CD8-positive, alpha-beta memory T cell (primary cell): Measurements from ENCODE around the gene CCDC71L. TPM values are rescaled to one million over a fixed set of nuclear protein-coding genes. Genes with fewer than 3 reads are reported as not detected.
"Not testable (repeated sequence)": the region's sequence is repeated elsewhere in the genome, so short reads cannot be mapped to it uniquely, and the experiment has no call there.

Experiments
- CTCF ChIA-PET: fragments of 350-600 bp; sonication (Branson Sonifier 250); formaldehyde crosslinking; loops from one replicate; lab custom pipeline; 2021; ENCODE audit warnings: antibody characterized with exemption; lab: Charles Lee
- POLR2A ChIA-PET: fragments of 350-600 bp; sonication (Branson Sonifier 250); formaldehyde crosslinking; loops from one replicate; lab custom pipeline; 2021; ENCODE audit warnings: antibody characterized with exemption; lab: Charles Lee
- DNase-seq, 5 donors: peaks; one replicate each; pipeline versions ENCODE4 v3.0.0 to v3.0.0-alpha.2; 2020 to 2022; ENCODE audit warnings: mixed read lengths in 1 of 5
- H3K27ac ChIP-seq: one replicate; pipeline ENCODE4 v1.7.0; 2013; ENCODE audit warnings: low read depth, mild to moderate bottlenecking, low read length, moderate library complexity
- H3K27me3 ChIP-seq: 2 replicates; pipeline ENCODE4 v1.7.0; 2013; ENCODE audit warnings: low read length, mild to moderate bottlenecking; ENCODE audit not compliant: insufficient read depth, poor library complexity, severe bottlenecking
- H3K36me3 ChIP-seq: 2 replicates; pipeline ENCODE4 v1.7.0; 2013; ENCODE audit warnings: mild to moderate bottlenecking, low read length, moderate library complexity; ENCODE audit not compliant: insufficient read depth
- H3K4me1 ChIP-seq: 2 replicates; pipeline ENCODE4 v1.7.0; 2013; ENCODE audit warnings: mild to moderate bottlenecking, low read length, moderate library complexity; ENCODE audit not compliant: insufficient read depth
- H3K4me3 ChIP-seq: 2 replicates; pipeline ENCODE4 v1.7.0; 2013; ENCODE audit warnings: mild to moderate bottlenecking, low read length
- H3K9me3 ChIP-seq: 2 replicates; pipeline ENCODE4 v1.7.0; 2013; ENCODE audit warnings: mild to moderate bottlenecking, low read length
- H3K27ac Mint-ChIP-seq, 8 donors: one replicate each; pipeline ENCODE4 v1.8.0; 2020 to 2021; ENCODE audit warnings: mixed read lengths in 8 of 8, mild to moderate bottlenecking in 6 of 8, inconsistent platforms in 3 of 8, moderate library complexity in 3 of 8
- H3K27me3 Mint-ChIP-seq, 2 donors: one replicate each; pipeline ENCODE4 v1.8.0; 2020 to 2021; ENCODE audit warnings: mixed read lengths in 2 of 2, mild to moderate bottlenecking in 1 of 2, moderate library complexity in 1 of 2
- H3K36me3 Mint-ChIP-seq, 3 donors: one replicate each; pipeline ENCODE4 v1.8.0; 2020 to 2021; ENCODE audit warnings: mixed read lengths in 3 of 3, inconsistent platforms in 1 of 3, mild to moderate bottlenecking in 1 of 3
- H3K4me1 Mint-ChIP-seq, 3 donors: one replicate each; pipeline ENCODE4 v1.8.0; 2020 to 2021; ENCODE audit warnings: mixed read lengths in 3 of 3, inconsistent platforms in 1 of 3, mild to moderate bottlenecking in 1 of 3
- H3K4me3 Mint-ChIP-seq, 7 donors: one replicate each; pipeline ENCODE4 v1.8.0; 2020 to 2021; ENCODE audit warnings: mixed read lengths in 7 of 7, mild to moderate bottlenecking in 6 of 7, moderate library complexity in 4 of 7, inconsistent platforms in 2 of 7
- H3K9me3 Mint-ChIP-seq, 5 donors: one replicate each; pipeline ENCODE4 v1.8.0; 2020 to 2022; ENCODE audit warnings: mixed read lengths in 5 of 5, mild to moderate bottlenecking in 3 of 5, moderate library complexity in 2 of 5, inconsistent platforms in 1 of 5
- polyA plus RNA-seq: library from polyadenylated mRNA; unstranded; fragments of 300-500 nt; fragmentation: Illumina TruSeq; gene quantifications from one replicate; pipeline ENCODE4 v1.2.3, GENCODE V29; 2021
- total RNA-seq, 2 experiments: library from RNA; stranded (reverse); gene quantifications; one replicate each; pipeline ENCODE4 v1.2.3, GENCODE V29; 2021

The CCDC71L gene
- total and polyA plus RNA-seq, 3 experiments from 2014 or later, result 6.7 to 28.1 (median 27.4) TPM

DNA sequence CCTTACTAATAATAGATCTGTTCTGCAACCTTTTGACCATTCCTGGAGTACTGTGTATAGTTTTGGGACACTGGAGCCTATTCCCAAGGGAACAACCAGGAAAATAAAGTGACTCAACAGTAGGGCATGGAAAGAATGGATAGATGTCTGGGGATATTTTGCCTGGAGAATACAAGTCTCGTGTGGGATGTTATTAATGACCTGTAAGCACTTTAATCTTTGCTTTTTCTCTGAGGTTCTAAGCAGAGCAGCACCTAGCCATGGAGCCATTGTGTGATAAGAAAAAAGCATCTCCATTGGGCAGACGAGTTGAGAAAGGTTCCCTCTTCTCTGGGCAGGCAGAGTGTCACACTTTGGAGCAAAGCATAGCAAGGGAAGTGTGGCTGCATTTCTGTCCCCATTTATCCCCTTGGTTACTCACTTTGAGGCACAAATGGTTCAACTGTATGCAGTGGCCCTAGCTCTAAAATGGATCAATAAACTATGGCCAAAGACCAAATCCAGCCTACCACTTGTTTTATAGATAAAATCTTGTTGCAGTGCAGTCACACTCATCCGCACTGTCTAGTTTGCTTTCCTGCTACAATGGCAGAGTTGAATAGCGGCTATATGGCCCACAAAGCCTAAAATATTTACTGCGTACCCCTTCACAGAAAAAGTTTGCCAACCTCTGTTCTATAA lies 21.0 kb upstream of the CCDC71L start:
- Mint-ChIP-seq H3K36me3 (peaks cover 0 to 3% (median 0%) of the 10 kb centered on the region in 3 donors), H3K27ac (no peak overlapping the region), H3K27me3 (peaks cover 4 to 7% of the 10 kb centered on the region in 2 donors), H3K9me3 (peaks cover 0 to 4% (median 0%) of the 10 kb centered on the region in 5 donors), H3K4me1 (peaks cover 5 to 6% (median 5%) of the 10 kb centered on the region in 3 donors), H3K4me3 (no peak overlapping the region)
- Histone ChIP-seq H3K4me1 (no peaks in the 10 kb centered on the region), H3K27me3 (no peaks in the 10 kb centered on the region), H3K9me3 (no peaks in the 10 kb centered on the region), H3K4me3 (no peak overlapping the region), H3K36me3 (no peaks in the 10 kb centered on the region), H3K27ac (no peak overlapping the region)
- no peak for DNase-seq
- ChIA-PET CTCF (interaction anchor here (1.2 kb wide), 1 partner anchor 13 kb away, joined by 3 read pairs; no protein-coding TSS in a partner anchor), POLR2A (no interaction called here)

DNA sequence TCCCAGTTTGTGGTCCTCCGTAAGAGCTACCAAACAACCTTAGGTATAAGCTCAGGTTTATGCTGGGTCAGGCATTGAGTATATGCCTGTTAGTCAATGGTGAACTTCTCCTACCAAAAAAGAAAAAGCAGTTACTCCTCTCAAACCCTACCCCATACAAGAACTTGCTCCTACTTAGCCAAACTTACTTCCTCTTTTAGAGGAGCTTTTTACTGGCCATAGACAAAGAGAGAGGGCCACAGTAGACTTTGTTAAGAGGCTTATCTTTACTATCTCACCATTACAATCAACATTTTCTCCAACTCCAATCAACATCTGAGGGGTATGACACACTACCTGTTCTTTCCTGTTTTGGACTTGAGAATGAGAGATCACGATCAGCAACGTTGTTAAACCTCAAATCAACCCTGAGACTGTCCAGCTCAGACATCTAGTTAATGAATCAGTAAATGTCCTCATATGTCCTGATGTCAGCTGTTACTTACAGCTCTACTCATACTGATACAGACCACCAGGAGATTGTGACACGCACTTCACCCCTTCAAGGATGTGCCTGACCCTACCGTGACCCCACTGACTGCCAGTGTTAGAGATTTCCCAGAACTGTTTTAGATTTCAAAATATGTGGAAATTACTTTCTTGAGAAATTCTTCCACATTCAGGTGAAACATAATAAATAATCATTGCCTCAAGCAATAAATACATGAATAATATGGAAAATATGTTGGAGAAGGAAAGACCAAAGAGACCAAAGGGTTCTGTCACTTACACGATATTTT lies 18.4 kb upstream of the CCDC71L start:
- Mint-ChIP-seq H3K9me3 (no peaks in the 10 kb centered on the region), H3K36me3 (no peaks in the 10 kb centered on the region), H3K4me1 (peaks cover 5 to 6% (median 5%) of the 10 kb centered on the region in 3 donors), H3K27me3 (peaks cover 0 to 3% of the 10 kb centered on the region in 2 donors), H3K4me3 (no peak overlapping the region), H3K27ac (no peak overlapping the region)
- Histone ChIP-seq H3K4me3 (no peak overlapping the region), H3K4me1 (no peaks in the 10 kb centered on the region), H3K27me3 (no peaks in the 10 kb centered on the region), H3K36me3 (no peaks in the 10 kb centered on the region), H3K9me3 (no peaks in the 10 kb centered on the region), H3K27ac (peak overlapping the region; percentile 75)
- ChIA-PET CTCF (interaction anchor here (1.1 to 1.6 kb wide), 2 partner anchors 8 to 18 kb away, joined by 3 to 9 read pairs; partner anchors contain the start of gene CCDC71L), POLR2A (no interaction called here)
- no peak for DNase-seq

DNA sequence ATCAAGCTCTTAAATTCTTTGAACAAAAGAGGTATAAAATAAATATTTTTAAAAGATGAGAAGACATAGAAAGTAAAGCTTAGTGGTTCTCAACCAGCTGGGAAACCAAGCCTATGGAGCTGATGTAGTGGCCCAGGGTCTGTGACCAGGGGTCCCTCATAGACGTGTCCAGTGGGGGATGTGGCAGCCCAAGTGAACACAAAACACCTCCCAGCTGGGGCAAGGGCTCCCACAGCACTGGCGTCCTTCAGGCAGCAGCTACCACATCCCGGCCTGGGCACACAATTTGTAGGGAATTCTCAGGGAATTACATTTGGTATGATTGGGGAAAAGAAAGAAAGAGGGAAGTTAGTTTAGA lies 17.8 kb upstream of the CCDC71L start:
- H3K27ac Mint-ChIP-seq, result peak overlapping the region in 1 of 8 donors; percentile 52
- H3K9me3 ChIP-seq, result no peaks in the 10 kb centered on the region
- H3K36me3 ChIP-seq, result no peaks in the 10 kb centered on the region
- no peak overlapping the region for H3K4me3 Mint-ChIP-seq
- no peak overlapping the region for H3K4me3 ChIP-seq
- H3K27me3 Mint-ChIP-seq, result peaks cover 0 to 3% of the 10 kb centered on the region in 2 donors
- no peak for DNase-seq
- no peaks in the 10 kb centered on the region for H3K4me1 ChIP-seq
- H3K27ac ChIP-seq, result peak overlapping the region; percentile 75
- no peaks in the 10 kb centered on the region for H3K9me3 Mint-ChIP-seq
- H3K4me1 Mint-ChIP-seq, result peaks cover 5 to 6% (median 5%) of the 10 kb centered on the region in 3 donors
- H3K36me3 Mint-ChIP-seq, result no peaks in the 10 kb centered on the region
- H3K27me3 ChIP-seq, result no peaks in the 10 kb centered on the region
- POLR2A ChIA-PET, result no interaction called here
- CTCF ChIA-PET, result interaction anchor here (1.6 kb wide), 1 partner anchor 18 kb away, joined by 9 read pairs; the partner anchor contains the start of gene CCDC71L

DNA sequence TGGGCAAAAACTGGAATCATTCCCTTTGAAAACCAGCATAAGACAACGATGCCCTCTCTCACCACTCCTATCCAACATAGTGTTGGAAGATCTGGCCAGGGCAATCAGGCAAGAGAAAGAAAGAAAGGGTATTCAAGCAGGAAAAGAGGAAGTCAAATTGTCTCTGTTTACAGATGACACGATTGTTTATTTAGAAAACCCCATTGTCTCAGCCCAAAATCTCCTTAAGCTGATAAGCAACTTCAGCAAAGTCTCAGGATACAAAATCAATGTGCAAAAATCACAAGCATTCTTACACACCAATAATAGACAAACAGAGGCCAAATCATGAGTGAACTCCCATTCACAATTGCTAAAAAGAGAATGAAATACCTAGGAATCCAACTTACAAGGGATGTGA lies 15.5 kb upstream of the CCDC71L start:
- H3K4me3 ChIP-seq, DNase-seq, H3K4me3 Mint-ChIP-seq, H3K36me3 Mint-ChIP-seq, H3K4me1 Mint-ChIP-seq, H3K27me3 ChIP-seq, POLR2A ChIA-PET, H3K27ac Mint-ChIP-seq, H3K27ac ChIP-seq, H3K9me3 Mint-ChIP-seq, CTCF ChIA-PET, H3K27me3 Mint-ChIP-seq, H3K36me3 ChIP-seq, H3K4me1 ChIP-seq, H3K9me3 ChIP-seq: not testable (repeated sequence)

DNA sequence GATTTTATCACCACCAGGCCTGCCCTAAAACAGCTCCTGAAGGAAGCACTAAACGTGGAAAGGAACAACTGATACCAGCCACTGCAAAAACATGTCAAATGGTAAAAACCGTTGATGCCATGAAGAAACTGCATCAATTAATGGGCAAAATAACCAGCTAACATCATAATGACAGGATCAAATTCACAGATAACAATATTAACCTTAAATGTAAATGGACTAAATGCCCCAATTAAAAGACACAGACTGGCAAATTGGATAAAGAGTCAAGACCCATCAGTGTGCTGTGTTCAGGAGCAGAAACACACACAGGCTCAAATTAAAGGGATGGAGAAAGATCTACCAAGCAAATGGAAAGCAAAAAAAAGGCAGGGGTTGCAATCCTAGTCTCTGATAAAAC lies 12.7 kb upstream of the CCDC71L start:
- H3K27me3 ChIP-seq, H3K36me3 Mint-ChIP-seq, H3K4me1 Mint-ChIP-seq, H3K27me3 Mint-ChIP-seq, H3K36me3 ChIP-seq, POLR2A ChIA-PET, H3K9me3 ChIP-seq, H3K4me3 ChIP-seq, H3K27ac ChIP-seq, H3K27ac Mint-ChIP-seq, H3K9me3 Mint-ChIP-seq, H3K4me1 ChIP-seq, DNase-seq, H3K4me3 Mint-ChIP-seq: not testable (repeated sequence)
- CTCF ChIA-PET, result interaction anchor here (1.6 kb wide), 1 partner anchor 13 kb away, joined by 4 read pairs; the partner anchor contains the start of gene CCDC71L

DNA sequence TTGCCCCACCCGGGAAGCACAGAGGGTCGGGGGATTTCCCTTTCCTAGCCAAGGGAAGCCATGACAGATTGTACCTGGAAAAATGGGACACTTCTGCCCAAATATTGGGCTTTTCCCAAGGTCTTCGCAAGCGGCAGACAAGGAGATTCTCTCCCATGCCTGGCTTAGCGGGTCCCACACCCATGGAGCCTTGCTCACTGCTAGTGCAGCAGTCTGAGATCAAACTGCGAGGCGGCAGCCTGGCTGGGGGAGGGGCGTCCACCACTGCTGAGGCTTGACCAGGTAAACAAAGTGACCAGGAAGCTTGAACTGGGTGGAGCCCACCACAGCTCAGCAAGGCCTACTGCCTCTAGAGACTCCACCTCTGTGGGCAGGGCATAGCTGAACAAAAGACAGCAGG lies 11.0 kb upstream of the CCDC71L start:
- H3K4me3 ChIP-seq, H3K27me3 ChIP-seq, H3K4me1 ChIP-seq, H3K4me3 Mint-ChIP-seq, H3K9me3 ChIP-seq, DNase-seq, H3K36me3 Mint-ChIP-seq, POLR2A ChIA-PET, H3K4me1 Mint-ChIP-seq, H3K9me3 Mint-ChIP-seq, H3K27me3 Mint-ChIP-seq, H3K27ac ChIP-seq, H3K27ac Mint-ChIP-seq, H3K36me3 ChIP-seq: not testable (repeated sequence)
- CTCF ChIA-PET, result interaction anchor here (1.2 to 1.6 kb wide), 2 partner anchors 8 to 11 kb away, joined by 3 to 4 read pairs; partner anchors contain the start of gene CCDC71L

DNA sequence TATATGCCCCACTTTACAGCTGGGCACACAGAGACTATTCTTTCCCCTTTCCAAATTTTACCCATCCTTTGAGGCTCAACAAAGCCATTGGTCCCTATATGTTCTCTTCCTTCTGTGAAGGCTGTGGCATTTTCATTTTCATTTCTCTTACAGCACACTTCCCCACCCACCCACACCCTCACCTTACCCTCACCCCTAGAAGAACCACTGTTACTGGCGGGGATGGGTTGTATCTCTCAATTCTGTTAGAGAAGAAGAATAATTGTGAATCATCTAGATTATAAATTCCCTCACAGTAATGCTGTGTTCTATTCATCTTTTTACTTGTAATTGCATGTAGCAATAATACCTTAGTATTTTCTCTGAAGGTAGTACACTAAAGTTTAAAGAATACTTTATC lies 10.2 kb upstream of the CCDC71L start:
- Histone ChIP-seq H3K27ac (no peak overlapping the region), H3K9me3 (no peaks in the 10 kb centered on the region)
- POLR2A ChIA-PET, result no interaction called here

More for the DNA sequence above, 10.2 kb upstream of the CCDC71L start:
- Mint-ChIP-seq H3K9me3 (no peaks in the 10 kb centered on the region), H3K4me3 (no peak overlapping the region), H3K36me3 (peaks cover 0 to 6% (median 0%) of the 10 kb centered on the region in 3 donors), H3K4me1 (no peaks in the 10 kb centered on the region), H3K27me3 (peaks cover 0 to 3% of the 10 kb centered on the region in 2 donors), H3K27ac (no peak overlapping the region)
- Histone ChIP-seq H3K4me3 (no peak overlapping the region), H3K36me3 (no peaks in the 10 kb centered on the region), H3K27me3 (no peaks in the 10 kb centered on the region), H3K4me1 (no peaks in the 10 kb centered on the region)
- CTCF ChIA-PET, result interaction anchor here (1.2 to 2.0 kb wide), 2 partner anchors 9 to 10 kb away, joined by 3 to 6 read pairs; partner anchors contain the start of gene CCDC71L
- no peak for DNase-seq
